ENCODE results near the gene RAB1A. TPM values are rescaled to one million over a fixed set of nuclear protein-coding genes. Genes with fewer than 3 reads are reported as not detected.
A peak's percentile ranks its signal among the peaks of the same experiment; 100 is the strongest.

Gene RAB1A
- total and polyA plus RNA-seq, 2 of the 13 experiments (the other 11 are each of a cell fraction or from before 2014, with no cell fraction given), result 206 to 226 TPM

DNA sequence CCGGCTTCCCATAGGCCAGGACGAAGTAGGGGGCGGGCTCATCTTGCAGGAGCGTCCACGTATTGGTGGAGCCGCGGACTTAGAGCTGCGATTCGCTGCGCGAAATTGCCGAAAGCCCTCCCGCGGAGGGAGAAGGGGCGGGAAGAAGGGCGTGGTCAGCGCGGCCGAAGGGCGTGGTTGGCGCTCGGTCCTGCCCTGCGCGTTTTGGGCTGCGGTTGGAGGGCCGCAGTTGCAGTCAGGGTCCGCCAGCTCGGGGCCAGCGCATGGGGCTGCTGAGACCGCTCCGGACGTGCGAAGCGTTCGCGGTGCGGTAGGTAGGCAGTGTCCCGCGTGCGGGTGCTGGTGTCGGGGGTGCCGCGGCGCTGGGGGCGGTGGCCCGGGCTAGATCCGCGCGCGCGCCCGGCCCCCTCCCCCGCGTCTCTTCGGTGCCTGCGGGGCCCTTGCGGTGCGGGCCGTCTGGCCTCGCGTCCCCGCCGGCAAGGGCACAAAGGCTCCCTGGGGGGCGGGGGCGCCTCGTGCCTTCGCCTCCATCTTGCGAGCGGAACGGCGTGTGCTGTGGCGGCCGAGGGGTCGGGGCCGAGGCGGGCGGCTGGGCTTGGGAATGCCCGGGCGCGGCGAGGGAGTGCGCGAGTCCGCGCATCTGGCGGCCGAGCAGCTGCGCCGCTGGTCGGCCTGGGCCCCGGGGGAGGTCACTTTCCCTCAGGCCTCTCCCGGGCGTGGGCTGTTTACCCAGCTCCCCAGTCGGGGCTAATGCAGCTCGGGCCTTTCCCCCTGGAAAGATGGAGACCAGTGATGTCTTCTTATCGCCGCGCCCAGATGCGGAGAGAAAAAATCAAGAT is 73.5 kb downstream of the RAB1A start, which contains the start of gene CEP68 (continued):
- peak; percentile 84 for TF ChIP-seq ZNF574 (CRISPR knock-in tag; IDR thresholded peaks at IDR 0.05)
- no peak for TF ChIP-seq ZNF251 (CRISPR knock-in tag; IDR thresholded peaks at IDR 0.05)
- TF ChIP-seq, protein P1, sequence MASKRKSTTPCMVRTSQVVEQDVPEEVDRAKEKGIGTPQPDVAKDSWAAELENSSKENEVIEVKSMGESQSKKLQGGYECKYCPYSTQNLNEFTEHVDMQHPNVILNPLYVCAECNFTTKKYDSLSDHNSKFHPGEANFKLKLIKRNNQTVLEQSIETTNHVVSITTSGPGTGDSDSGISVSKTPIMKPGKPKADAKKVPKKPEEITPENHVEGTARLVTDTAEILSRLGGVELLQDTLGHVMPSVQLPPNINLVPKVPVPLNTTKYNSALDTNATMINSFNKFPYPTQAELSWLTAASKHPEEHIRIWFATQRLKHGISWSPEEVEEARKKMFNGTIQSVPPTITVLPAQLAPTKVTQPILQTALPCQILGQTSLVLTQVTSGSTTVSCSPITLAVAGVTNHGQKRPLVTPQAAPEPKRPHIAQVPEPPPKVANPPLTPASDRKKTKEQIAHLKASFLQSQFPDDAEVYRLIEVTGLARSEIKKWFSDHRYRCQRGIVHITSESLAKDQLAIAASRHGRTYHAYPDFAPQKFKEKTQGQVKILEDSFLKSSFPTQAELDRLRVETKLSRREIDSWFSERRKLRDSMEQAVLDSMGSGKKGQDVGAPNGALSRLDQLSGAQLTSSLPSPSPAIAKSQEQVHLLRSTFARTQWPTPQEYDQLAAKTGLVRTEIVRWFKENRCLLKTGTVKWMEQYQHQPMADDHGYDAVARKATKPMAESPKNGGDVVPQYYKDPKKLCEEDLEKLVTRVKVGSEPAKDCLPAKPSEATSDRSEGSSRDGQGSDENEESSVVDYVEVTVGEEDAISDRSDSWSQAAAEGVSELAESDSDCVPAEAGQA (IDR thresholded peaks at IDR 0.05; ENCODE audit: low read depth), result peak; percentile 65; the same call in 1 of the 2 replicates
- TF ChIP-seq, protein P1 (CRISPR knock-in tag; IDR thresholded peaks at IDR 0.05; ENCODE audit: borderline replicate concordance), result peak; percentile 94
- peak; percentile 97 for TF ChIP-seq ZNF451 (CRISPR knock-in tag; IDR thresholded peaks at IDR 0.05)
- peak; percentile 52 for TF ChIP-seq ZNF329 (CRISPR knock-in tag; IDR thresholded peaks at IDR 0.05; ENCODE audit: low read depth)
- TF ChIP-seq SOX6 (IDR thresholded peaks at IDR 0.05), result no peak
- peak; percentile 27; the same call in 1 of the 2 replicates for TF ChIP-seq SOX6 (CRISPR knock-in tag; IDR thresholded peaks at IDR 0.05)
- peak; percentile 91 for TF ChIP-seq ARHGAP35 (CRISPR knock-in tag; IDR thresholded peaks at IDR 0.05; ENCODE audit: borderline replicate concordance)
- TF ChIP-seq ZMYM3 (CRISPR knock-in tag; IDR thresholded peaks at IDR 0.05), result no peak
- TF ChIP-seq ZNF317 (CRISPR knock-in tag; IDR thresholded peaks at IDR 0.05), result no peak
- TF ChIP-seq TOPORS (CRISPR knock-in tag; IDR thresholded peaks at IDR 0.05), result peak; percentile 87; the same call in 1 of the 2 replicates
- peak; percentile 76 for TF ChIP-seq KDM4B (CRISPR knock-in tag; IDR thresholded peaks at IDR 0.05)
- no peak for TF ChIP-seq FIP1L1 (IDR thresholded peaks at IDR 0.05; ENCODE audit: borderline replicate concordance, insufficient read depth, low read depth, low read length)
- peak; percentile 69; the same call in 1 of the 2 replicates for TF ChIP-seq NFE2L1 (CRISPR knock-in tag; IDR thresholded peaks at IDR 0.05; ENCODE audit: borderline replicate concordance)
- peak; percentile 57; the same call in 1 of the 2 replicates for TF ChIP-seq ZSCAN9 (CRISPR knock-in tag; IDR thresholded peaks at IDR 0.05; ENCODE audit: borderline replicate concordance)
- TF ChIP-seq ZNF891 (CRISPR knock-in tag; IDR thresholded peaks at IDR 0.05), result peak; percentile 86; the same call in 1 of the 2 replicates
- peak; percentile 93 for TF ChIP-seq PHF5A (CRISPR knock-in tag; IDR thresholded peaks at IDR 0.05; ENCODE audit: low read depth, unreplicated experiment)
- no peak for TF ChIP-seq STAT5B (CRISPR knock-in tag; IDR thresholded peaks at IDR 0.05)
- no peak for TF ChIP-seq ZFP36 (IDR thresholded peaks at IDR 0.05; ENCODE audit: borderline replicate concordance, low read depth, low read length, partially characterized antibody)
- no peak for TF ChIP-seq TBL1XR1 (IDR thresholded peaks at IDR 0.05; ENCODE audit: borderline replicate concordance, low read length, partially characterized antibody)
- no peak for TF ChIP-seq STAG1 (CRISPR knock-in tag; IDR thresholded peaks at IDR 0.05)
